Astrocyte (in vitro differentiated cells and primary cell): ENCODE data around the gene BTBD1. TPM values are rescaled to one million over a fixed set of nuclear protein-coding genes. Genes with fewer than 3 reads are reported as not detected.

Experiments used
- DNase-seq: peaks from one replicate; pipeline ENCODE4 v3.0.0-alpha.2; 2010; ENCODE audit warnings: low read depth
- FAIRE-seq: peaks from 2 replicates; lab custom pipeline; 2011; peaks lifted over from hg19 to GRCh38; lab: Jason Lieb, UNC
- H2AFZ ChIP-seq: 2 replicates; pipeline ENCODE4 v1.6.0; 2012; ENCODE audit warnings: low read depth, low read length, inconsistent platforms
- H3K27ac ChIP-seq: 2 replicates; pipeline ENCODE4 v1.5.1; 2011; ENCODE audit warnings: low read depth, low read length, inconsistent platforms
- H3K27me3 ChIP-seq: 2 replicates; pipeline ENCODE4 v1.6.0; 2011; ENCODE audit warnings: low read length, inconsistent platforms; ENCODE audit not compliant: insufficient read depth
- H3K36me3 ChIP-seq: 2 replicates; pipeline ENCODE4 v1.5.1; 2011; ENCODE audit warnings: low read length, inconsistent platforms; ENCODE audit not compliant: insufficient read depth
- H3K4me1 ChIP-seq: 2 replicates; pipeline ENCODE4 v1.5.1; 2011; ENCODE audit warnings: low read length, inconsistent platforms; ENCODE audit not compliant: insufficient read depth
- H3K4me2 ChIP-seq: 2 replicates; pipeline ENCODE4 v1.6.0; 2012; ENCODE audit warnings: low read length, inconsistent platforms
- H3K4me3 ChIP-seq: 2 replicates; pipeline ENCODE4 v1.5.1; 2011; ENCODE audit warnings: low read depth, mild to moderate bottlenecking, low read length, inconsistent platforms; ENCODE audit not compliant: insufficient read depth
- H3K79me2 ChIP-seq: 2 replicates; pipeline ENCODE4 v1.6.0; 2012; ENCODE audit warnings: mild to moderate bottlenecking, low read length, inconsistent platforms; ENCODE audit not compliant: insufficient read depth
- H3K9ac ChIP-seq: 2 replicates; pipeline ENCODE4 v1.6.0; 2012; ENCODE audit warnings: mild to moderate bottlenecking, low read length, inconsistent platforms
- H3K9me3 ChIP-seq: 2 replicates; pipeline ENCODE4 v1.5.1; 2012; ENCODE audit warnings: low read depth, mild to moderate bottlenecking, low read length, inconsistent platforms; ENCODE audit not compliant: insufficient read depth
- H4K20me1 ChIP-seq: 2 replicates; pipeline ENCODE4 v1.6.0; 2012; ENCODE audit warnings: low read length, inconsistent platforms; ENCODE audit not compliant: insufficient read depth
- H3K27ac Mint-ChIP-seq: one replicate; pipeline ENCODE4 v1.8.0; 2021; ENCODE audit warnings: mild to moderate bottlenecking, mixed read lengths; ENCODE audit not compliant: unreplicated experiment
- H3K27me3 Mint-ChIP-seq: one replicate; pipeline ENCODE4 v1.8.0; 2021; ENCODE audit warnings: low read depth, mixed read lengths; ENCODE audit not compliant: unreplicated experiment
- H3K36me3 Mint-ChIP-seq: one replicate; pipeline ENCODE4 v1.8.0; 2021; ENCODE audit warnings: low read depth, mixed read lengths; ENCODE audit not compliant: unreplicated experiment
- H3K4me1 Mint-ChIP-seq: one replicate; pipeline ENCODE4 v1.8.0; 2021; ENCODE audit warnings: low read depth, mixed read lengths; ENCODE audit not compliant: unreplicated experiment
- H3K4me3 Mint-ChIP-seq: one replicate; pipeline ENCODE4 v1.8.0; 2021; ENCODE audit warnings: mild to moderate bottlenecking, moderate library complexity, mixed read lengths; ENCODE audit not compliant: unreplicated experiment
- H3K9me3 Mint-ChIP-seq: one replicate; pipeline ENCODE4 v1.8.0; 2021; ENCODE audit warnings: mild to moderate bottlenecking, mixed read lengths; ENCODE audit not compliant: unreplicated experiment
- CTCF ChIP-seq: IDR thresholded peaks from 2 replicates; pipeline ENCODE4 v1.5.1; 2011; ENCODE audit warnings: low read depth, mild to moderate bottlenecking, inconsistent platforms, low read length, moderate library complexity; ENCODE audit not compliant: insufficient read depth
- EZH2 ChIP-seq: IDR thresholded peaks from 2 replicates; pipeline ENCODE4 v1.6.1; 2012; ENCODE audit warnings: mild to moderate bottlenecking, low read length, inconsistent platforms; ENCODE audit not compliant: insufficient read depth
- total RNA-seq: library from RNA; stranded (reverse); gene quantifications from 2 replicates; pipeline ENCODE4 v1.2.1, GENCODE V29; 2021

Gene BTBD1
- total RNA-seq, 1 donor from 2014 or later, result 61.1 TPM

DNA sequence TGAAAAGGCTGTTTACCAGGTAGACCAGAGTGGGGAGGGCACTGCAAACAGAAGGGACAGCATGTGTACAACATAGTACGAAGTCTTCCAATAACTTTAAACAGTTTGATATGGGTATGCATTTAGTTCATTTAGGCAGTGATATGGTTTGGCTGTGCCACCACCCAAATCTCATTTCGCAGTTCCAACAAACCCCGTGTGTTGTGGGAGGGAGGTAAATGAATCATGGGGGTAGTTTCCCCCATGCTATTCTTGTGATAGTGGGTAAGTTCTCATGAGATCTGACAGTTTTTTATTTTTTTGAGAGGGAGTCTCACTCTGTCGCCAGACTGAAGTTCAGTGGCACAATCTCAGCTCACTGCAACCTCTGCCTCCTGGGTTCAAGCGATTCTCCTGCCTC lies 88.6 kb downstream of the BTBD1 start:
- H3K9ac ChIP-seq, result no peak overlapping the region
- Mint-ChIP-seq H3K36me3 (peaks cover 5% of the 10 kb centered on the region), H3K27me3 (no peaks in the 10 kb centered on the region), H3K27ac (no peak overlapping the region), H3K9me3 (no peaks in the 10 kb centered on the region), H3K4me3 (no peak overlapping the region), H3K4me1 (no peaks in the 10 kb centered on the region)
- no peak overlapping the region for H3K27ac ChIP-seq
- no peak overlapping the region for H2AFZ ChIP-seq
- H3K4me2 ChIP-seq, result no peak overlapping the region
- no peaks in the 10 kb centered on the region for H3K9me3 ChIP-seq
- H3K4me1 ChIP-seq, result no peaks in the 10 kb centered on the region
- no peak for DNase-seq
- no peak for TF ChIP-seq CTCF
- no peak for TF ChIP-seq EZH2
- H3K27me3 ChIP-seq, result no peaks in the 10 kb centered on the region
- no peak overlapping the region for H3K4me3 ChIP-seq
- FAIRE-seq, result no peak
- no peaks in the 10 kb centered on the region for H4K20me1 ChIP-seq
- H3K36me3 ChIP-seq, result no peaks in the 10 kb centered on the region
- no peaks in the 10 kb centered on the region for H3K79me2 ChIP-seq

DNA sequence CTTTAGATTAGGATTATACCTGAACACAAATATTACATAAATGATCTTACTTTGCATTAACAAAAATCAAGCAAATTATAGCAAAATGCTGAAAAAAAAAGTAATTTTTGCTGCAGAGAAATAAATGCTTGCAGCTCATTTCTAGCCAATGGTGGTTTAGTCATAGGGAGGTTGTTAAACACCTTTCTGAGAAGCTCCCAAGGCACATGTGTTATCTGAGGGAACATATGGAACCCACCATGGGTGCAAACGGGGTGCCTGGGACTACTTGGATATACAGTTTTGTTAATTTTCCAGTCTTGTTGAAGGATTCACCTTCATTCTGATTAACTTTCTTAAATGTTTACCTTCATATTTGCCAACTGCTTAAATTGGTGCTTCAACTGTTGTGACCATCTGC lies 90.0 kb downstream of the BTBD1 start:
- H3K4me2 ChIP-seq, result no peak overlapping the region
- no peaks in the 10 kb centered on the region for H3K9me3 ChIP-seq
- Mint-ChIP-seq H3K27me3 (no peaks in the 10 kb centered on the region), H3K4me1 (peaks cover 4% of the 10 kb centered on the region), H3K9me3 (no peaks in the 10 kb centered on the region), H3K4me3 (no peak overlapping the region), H3K27ac (no peak overlapping the region), H3K36me3 (peaks cover 5% of the 10 kb centered on the region)
- no peaks in the 10 kb centered on the region for H4K20me1 ChIP-seq
- H3K27me3 ChIP-seq, result no peaks in the 10 kb centered on the region
- no peak overlapping the region for H2AFZ ChIP-seq
- H3K4me3 ChIP-seq, result no peak overlapping the region
- H3K9ac ChIP-seq, result no peak overlapping the region
- DNase-seq (no peak), FAIRE-seq (no peak)
- no peaks in the 10 kb centered on the region for H3K79me2 ChIP-seq
- H3K27ac ChIP-seq, result no peak overlapping the region
- TF ChIP-seq EZH2 (no peak), CTCF (no peak)
- no peaks in the 10 kb centered on the region for H3K36me3 ChIP-seq
- H3K4me1 ChIP-seq, result no peaks in the 10 kb centered on the region

- Histone ChIP-seq H3K9me3 (no peaks in the 10 kb centered on the region), H4K20me1 (no peaks in the 10 kb centered on the region), H3K4me3 (no peak overlapping the region), H2AFZ (no peak overlapping the region), H3K27me3 (peaks cover 2% of the 10 kb centered on the region), H3K9ac (no peak overlapping the region), H3K79me2 (no peaks in the 10 kb centered on the region), H3K36me3 (no peaks in the 10 kb centered on the region), H3K4me2 (no peak overlapping the region), H3K4me1 (no peaks in the 10 kb centered on the region), H3K27ac (no peak overlapping the region)
- no peak for FAIRE-seq
- no peak for DNase-seq
- H3K4me1 Mint-ChIP-seq, result peaks cover 4% of the 10 kb centered on the region
- no peaks in the 10 kb centered on the region for H3K36me3 Mint-ChIP-seq
- no peak overlapping the region for H3K4me3 Mint-ChIP-seq
- no peaks in the 10 kb centered on the region for H3K27me3 Mint-ChIP-seq
- H3K27ac Mint-ChIP-seq, result no peak overlapping the region
- H3K9me3 Mint-ChIP-seq, result no peaks in the 10 kb centered on the region
- no peak for TF ChIP-seq CTCF
- no peak for TF ChIP-seq EZH2
These were observed 94.1 kb downstream of the BTBD1 start for GRCh38 chr15:82972990-82973389.
